ENCODE measurements around the gene TOR1A.
A peak's percentile ranks its signal among the peaks of the same experiment; 100 is the strongest.

Gene TOR1A

GRCh38 chr9:129823935-129824601 lies at the start of gene TOR1A:
Gene TOR1A, minus strand, starts transcription at chr9:129824136. Its CDS starts 51 bp downstream, at chr9:129824085.
- DNase-seq (peak; percentile 88 to 93), ATAC-seq (peak; percentile 91)
- H3K4me3 Mint-ChIP-seq: peak within 1 kb of the TSS; percentile 89 to 94
- H3K27me3 Mint-ChIP-seq: no peaks in the 10 kb centered on the region
- H3K27ac Mint-ChIP-seq: peak within 1 kb of the TSS; percentile 91 to 97
- H3K9me3 Mint-ChIP-seq: no peaks in the 10 kb centered on the region
- H3K4me1 Mint-ChIP-seq: peaks cover 12% of the 10 kb centered on the region

GRCh38 chr9:129871046-129871445 lies 47.1 kb upstream of the TOR1A start:
- ATAC-seq (no peak), DNase-seq (no peak)
- no peaks in the 10 kb centered on the region for H3K27me3 Mint-ChIP-seq
- no peaks in the 10 kb centered on the region for H3K9me3 Mint-ChIP-seq
- peak overlapping the region; percentile 56 to 89 for H3K27ac Mint-ChIP-seq
- peak overlapping the region; percentile 20 to 43 for H3K4me3 Mint-ChIP-seq
- H3K4me1 Mint-ChIP-seq: peaks cover 80% of the 10 kb centered on the region

- H3K4me3 Mint-ChIP-seq: peak overlapping the region; percentile 76 to 77
- H3K9me3 Mint-ChIP-seq: no peaks in the 10 kb centered on the region
- ATAC-seq (no peak), DNase-seq (no peak)
- peak overlapping the region; percentile 93 to 96 for H3K27ac Mint-ChIP-seq
- H3K4me1 Mint-ChIP-seq: peaks cover 91% of the 10 kb centered on the region
- H3K27me3 Mint-ChIP-seq: no peaks in the 10 kb centered on the region
These were observed 45.9 kb upstream of the TOR1A start for GRCh38 chr9:129869585-129870501.

GRCh38 chr9:129868872-129869486 lies 45.0 kb upstream of the TOR1A start:
- no peaks in the 10 kb centered on the region for H3K27me3 Mint-ChIP-seq
- H3K9me3 Mint-ChIP-seq: no peaks in the 10 kb centered on the region
- H3K27ac Mint-ChIP-seq: peak overlapping the region; percentile 93 to 96
- peak overlapping the region; percentile 76 to 77 for H3K4me3 Mint-ChIP-seq
- DNase-seq (peak; percentile 80 to 92), ATAC-seq (peak; percentile 95)
- peaks cover 90% of the 10 kb centered on the region for H3K4me1 Mint-ChIP-seq

GRCh38 chr9:129868023-129868871 lies 44.3 kb upstream of the TOR1A start:
- no peak for DNase-seq
- Mint-ChIP-seq H3K27ac (peak overlapping the region; percentile 94 to 99), H3K9me3 (no peaks in the 10 kb centered on the region), H3K4me1 (peaks cover 90% of the 10 kb centered on the region), H3K27me3 (no peaks in the 10 kb centered on the region), H3K4me3 (peak overlapping the region; percentile 76 to 77)
- no peak for ATAC-seq

- Mint-ChIP-seq H3K27me3 (no peaks in the 10 kb centered on the region), H3K9me3 (no peaks in the 10 kb centered on the region), H3K4me1 (peaks cover 96% of the 10 kb centered on the region), H3K27ac (peak overlapping the region; percentile 94 to 99), H3K4me3 (peak overlapping the region; percentile 69 to 76)
- peak in 1 of 2 donors; percentile 52 for DNase-seq
- peak; percentile 7 for ATAC-seq
These were observed 43.4 kb upstream of the TOR1A start for GRCh38 chr9:129867136-129868022.

- H3K4me1 Mint-ChIP-seq: peaks cover 97% of the 10 kb centered on the region
- no peaks in the 10 kb centered on the region for H3K27me3 Mint-ChIP-seq
- DNase-seq: peak in 1 of 2 donors; percentile 57
- no peak for ATAC-seq
- H3K9me3 Mint-ChIP-seq: no peaks in the 10 kb centered on the region
- peak overlapping the region; percentile 94 to 99 for H3K27ac Mint-ChIP-seq
- H3K4me3 Mint-ChIP-seq: peak overlapping the region; percentile 43 to 69
These were observed 42.6 kb upstream of the TOR1A start for GRCh38 chr9:129866394-129867135.

- Mint-ChIP-seq H3K27me3 (no peaks in the 10 kb centered on the region), H3K9me3 (no peaks in the 10 kb centered on the region), H3K4me1 (peaks cover 97% of the 10 kb centered on the region), H3K4me3 (peak overlapping the region; percentile 43 to 69), H3K27ac (peak overlapping the region; percentile 94 to 99)
- ATAC-seq (no peak), DNase-seq (no peak)
These were observed 41.9 kb upstream of the TOR1A start for GRCh38 chr9:129865668-129866320.

- Mint-ChIP-seq H3K27me3 (no peaks in the 10 kb centered on the region), H3K9me3 (no peaks in the 10 kb centered on the region), H3K27ac (peak overlapping the region; percentile 73 to 91), H3K4me3 (peak overlapping the region in 1 of 2 donors; percentile 42), H3K4me1 (peaks cover 96% of the 10 kb centered on the region)
- no peak for ATAC-seq
- DNase-seq: no peak
These were observed 41.2 kb upstream of the TOR1A start for GRCh38 chr9:129864991-129865647.

- Mint-ChIP-seq H3K9me3 (no peaks in the 10 kb centered on the region), H3K4me1 (peaks cover 90% of the 10 kb centered on the region), H3K27ac (peak overlapping the region; percentile 85 to 86), H3K4me3 (peak overlapping the region; percentile 56 to 58), H3K27me3 (no peaks in the 10 kb centered on the region)
- DNase-seq (peak; percentile 71 to 87), ATAC-seq (peak; percentile 91)
These were observed 39.2 kb upstream of the TOR1A start for GRCh38 chr9:129863059-129863690.

GRCh38 chr9:129861447-129861827 lies 37.5 kb upstream of the TOR1A start:
- Mint-ChIP-seq H3K27ac (no peak overlapping the region), H3K4me3 (peak overlapping the region in 1 of 2 donors; percentile 63), H3K27me3 (no peaks in the 10 kb centered on the region), H3K9me3 (no peaks in the 10 kb centered on the region), H3K4me1 (peaks cover 84% of the 10 kb centered on the region)
- ATAC-seq (no peak), DNase-seq (no peak)

GRCh38 chr9:129860653-129861446 lies 36.9 kb upstream of the TOR1A start:
- Mint-ChIP-seq H3K4me3 (peak overlapping the region; percentile 55 to 63), H3K4me1 (peaks cover 84% of the 10 kb centered on the region), H3K27me3 (no peaks in the 10 kb centered on the region), H3K27ac (peak overlapping the region; percentile 68 to 81), H3K9me3 (no peaks in the 10 kb centered on the region)
- ATAC-seq (peak; percentile 68), DNase-seq (peak in 1 of 2 donors; percentile 62)

Data from stimulated activated naive CD8-positive, alpha-beta T cell treated with anti-CD3 and anti-CD28 coated beads, Interleukin-15, amount 100 ng/mL, for 72 hours (primary cell).